NCI-H2227 (cell line): Measurements from ENCODE around the gene AGXT2.

Source experiments
- DNase-seq: peaks from one replicate; lab custom pipeline; 2025; ENCODE audit not compliant: unreplicated experiment; lab: John Stamatoyannopoulos, UW

Gene AGXT2

DNA sequence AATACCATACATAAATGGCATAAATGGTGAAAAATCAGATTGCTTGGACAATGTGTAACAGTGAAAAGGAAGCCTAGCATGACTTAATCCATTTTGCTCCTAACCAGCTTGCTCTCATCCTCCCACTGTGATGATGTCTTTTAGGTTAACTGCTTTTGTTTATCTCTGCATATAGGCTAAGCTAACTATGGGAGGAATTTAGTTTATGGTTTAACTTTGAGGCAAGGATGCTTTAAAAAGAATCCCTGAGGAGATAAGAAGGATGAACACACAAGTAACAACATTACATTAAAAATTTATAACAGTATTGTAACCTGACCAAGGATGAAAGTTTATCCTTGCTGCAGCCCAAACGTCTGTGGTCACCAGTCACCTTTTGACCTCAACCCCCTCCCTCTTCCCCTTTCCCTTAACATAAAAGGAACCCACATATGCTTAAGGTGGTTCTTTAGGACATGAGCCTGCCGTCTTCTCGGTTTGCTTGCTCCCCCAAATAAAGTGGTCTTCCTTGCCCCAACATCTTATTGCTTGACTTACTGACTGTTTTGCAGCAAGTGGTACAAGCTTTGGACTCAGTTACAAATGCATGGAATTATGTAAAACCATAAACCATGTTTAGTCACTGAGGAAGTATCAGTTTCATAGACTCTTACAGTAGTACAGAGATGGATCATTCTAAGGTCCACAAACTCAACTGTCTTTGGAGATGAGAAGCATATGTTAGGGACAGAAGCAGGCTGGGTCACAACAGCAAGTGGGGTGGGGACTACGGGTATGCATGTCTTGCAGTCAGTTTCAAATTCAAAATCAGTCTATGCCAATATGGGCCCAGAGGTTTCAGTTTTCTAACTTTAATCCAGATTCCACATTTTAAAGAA lies 31.3 kb downstream of the AGXT2 start:
- DNase-seq = no peak

DNA sequence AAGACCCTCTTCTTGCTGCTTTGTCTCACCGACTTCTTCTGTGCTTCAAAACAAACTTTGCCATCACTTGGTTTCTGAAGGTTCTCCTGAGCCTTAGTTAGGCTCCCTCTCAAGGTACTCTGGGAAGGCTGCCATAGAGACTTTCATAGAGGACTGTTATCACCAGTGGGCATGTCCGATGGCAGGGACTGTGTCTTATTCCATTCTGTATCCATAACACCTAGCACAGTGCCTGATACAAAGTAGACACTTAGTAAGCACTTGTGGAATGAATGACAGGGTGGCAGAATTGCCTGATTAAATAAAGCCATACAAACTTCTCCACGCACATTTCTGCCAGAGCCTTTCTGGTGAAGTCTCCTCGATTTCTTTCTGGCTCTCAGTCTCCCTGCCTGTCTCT lies 32.7 kb downstream of the AGXT2 start:
- no peak for DNase-seq

GRCh38 chr5:35012796-35013195 lies 35.0 kb downstream of the AGXT2 start:
- DNase-seq = no peak

DNA sequence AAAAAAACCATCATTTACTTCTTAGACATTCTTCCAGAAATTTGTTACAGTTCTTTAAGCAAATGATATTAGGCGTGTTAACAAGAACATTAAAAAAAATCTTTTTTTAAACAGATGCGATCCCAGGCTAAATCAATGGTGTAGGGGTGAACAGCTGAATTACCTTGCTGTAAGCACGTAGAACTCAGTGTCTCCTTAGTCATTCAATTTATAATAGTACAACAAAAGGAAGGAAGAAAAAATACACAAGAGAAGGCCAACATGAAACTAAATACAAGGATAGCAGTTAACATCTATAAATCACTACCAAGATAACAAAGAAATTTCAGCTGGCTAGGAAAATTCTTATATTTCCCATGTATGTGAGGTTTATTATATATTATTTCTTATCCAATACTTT lies 35.4 kb downstream of the AGXT2 start:
- DNase-seq = no peak

DNA sequence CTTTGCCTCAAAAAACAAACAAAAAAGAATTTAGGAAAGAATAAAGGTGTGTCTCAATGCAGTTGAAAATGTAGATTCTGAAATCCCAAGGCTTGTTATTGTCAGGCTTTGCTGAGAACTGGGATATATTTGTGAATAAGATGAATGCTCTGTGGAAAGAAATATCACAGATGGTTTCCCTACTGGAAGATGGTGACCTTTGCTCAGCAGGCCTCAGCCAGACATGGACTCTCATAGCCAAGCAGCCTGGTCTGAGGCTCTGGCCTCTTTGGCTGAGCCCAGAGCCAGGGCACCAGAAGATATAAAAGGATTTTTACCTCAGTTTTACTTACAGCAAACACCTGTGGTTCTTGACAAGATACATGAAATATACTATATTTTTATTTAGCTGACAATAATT lies 37.1 kb downstream of the AGXT2 start:
- no peak for DNase-seq

DNA sequence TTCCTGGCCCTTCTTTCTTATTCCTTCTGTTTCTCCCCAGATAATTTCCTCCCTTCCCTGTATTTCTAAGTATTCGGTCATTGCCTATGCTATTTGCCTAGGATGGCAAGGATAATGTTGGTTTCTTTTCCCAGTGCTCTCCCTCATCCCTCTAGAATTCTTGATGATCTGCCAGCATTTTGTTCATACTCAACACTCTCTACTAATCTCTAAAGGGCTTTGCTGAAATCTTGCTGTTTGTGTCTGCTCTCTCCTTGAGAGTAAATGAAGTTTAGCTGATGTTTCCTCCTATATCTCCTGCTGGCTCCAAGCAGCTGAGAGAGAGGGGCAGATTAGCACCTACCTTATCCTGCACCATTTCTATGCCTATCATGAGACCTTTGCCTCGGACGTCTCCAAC lies 38.1 kb downstream of the AGXT2 start:
- no peak for DNase-seq

GRCh38 chr5:35009019-35009418 lies 38.7 kb downstream of the AGXT2 start:
- no peak for DNase-seq

DNA sequence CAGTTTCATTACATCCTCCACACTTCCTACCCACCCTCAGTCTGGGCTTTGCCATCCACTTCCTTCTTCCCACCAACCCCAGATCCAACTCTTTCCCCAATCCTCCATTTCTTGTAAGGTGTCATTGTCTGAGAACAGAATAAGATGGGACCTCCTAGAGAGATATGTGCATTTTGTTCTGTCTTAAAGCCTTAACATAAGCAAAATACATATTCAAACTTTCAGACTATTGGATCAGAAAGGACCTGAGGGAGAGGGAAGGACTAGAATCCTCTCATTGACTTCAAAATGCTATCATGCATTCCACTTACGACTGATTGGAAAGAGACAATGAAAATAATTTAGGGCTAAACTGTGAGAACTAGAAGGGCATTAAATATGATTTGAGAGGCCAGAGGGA lies 43.0 kb downstream of the AGXT2 start:
- DNase-seq = no peak

DNA sequence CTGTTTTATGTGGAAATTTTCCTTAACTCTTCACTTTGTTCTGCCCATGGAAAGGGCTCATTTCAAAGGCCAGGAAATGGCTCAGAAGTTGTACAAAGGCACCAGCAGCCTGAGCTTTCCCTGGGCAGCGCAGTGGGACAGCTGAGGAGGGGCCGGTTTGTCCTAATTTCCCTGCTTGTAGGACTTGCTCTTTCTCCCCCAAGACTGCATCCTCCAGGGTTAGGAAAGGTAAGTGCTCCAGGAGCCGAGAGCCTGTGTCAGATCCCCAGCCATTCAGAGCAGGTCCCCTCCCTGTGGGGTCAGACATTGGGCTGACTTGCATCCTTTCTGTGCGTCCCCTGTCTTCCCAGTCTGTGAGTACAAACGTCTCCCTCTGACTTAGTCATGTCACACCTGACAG lies 43.5 kb downstream of the AGXT2 start:
- no peak for DNase-seq

- DNase-seq = peak; percentile 81
These were observed 44.5 kb downstream of the AGXT2 start for GRCh38 chr5:35003018-35003957.

GRCh38 chr5:35002459-35002858 lies 45.3 kb downstream of the AGXT2 start:
- DNase-seq = no peak

GRCh38 chr5:35001842-35002241 lies 45.9 kb downstream of the AGXT2 start:
- no peak for DNase-seq

DNA sequence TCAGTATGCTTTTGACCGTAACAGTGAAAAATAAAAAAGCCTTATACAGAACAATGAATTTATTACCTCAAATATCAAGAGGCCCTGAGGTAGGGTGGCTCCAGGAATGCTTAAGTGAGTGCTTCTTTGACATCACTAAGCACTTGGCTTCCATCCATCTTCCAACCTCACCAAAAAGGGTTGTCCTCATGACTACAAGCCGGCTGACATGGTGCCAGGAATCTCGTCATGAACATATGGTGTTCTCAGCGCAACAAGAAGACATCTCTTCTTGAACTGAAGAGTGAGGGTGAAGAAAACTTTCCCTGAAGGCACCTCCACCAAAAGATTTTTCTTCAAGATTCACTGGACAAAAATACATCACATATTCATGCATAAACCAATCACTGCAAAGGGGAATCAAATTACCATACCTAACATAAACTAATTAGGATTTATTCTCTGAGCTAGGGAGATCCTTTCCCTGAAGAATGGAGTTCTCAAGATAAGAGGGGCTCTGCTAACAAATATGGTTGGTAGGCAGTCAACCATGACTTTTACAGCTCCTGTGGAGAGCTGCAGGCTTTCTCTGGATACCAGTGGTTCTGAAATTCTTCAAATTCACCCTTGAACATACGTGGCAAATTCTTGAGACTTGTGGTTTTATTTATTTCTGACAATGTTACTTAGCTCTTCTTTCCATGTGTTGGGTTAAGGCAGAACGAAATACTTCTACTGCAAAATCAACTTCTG lies 49.5 kb downstream of the AGXT2 start:
- DNase-seq = no peak

DNA sequence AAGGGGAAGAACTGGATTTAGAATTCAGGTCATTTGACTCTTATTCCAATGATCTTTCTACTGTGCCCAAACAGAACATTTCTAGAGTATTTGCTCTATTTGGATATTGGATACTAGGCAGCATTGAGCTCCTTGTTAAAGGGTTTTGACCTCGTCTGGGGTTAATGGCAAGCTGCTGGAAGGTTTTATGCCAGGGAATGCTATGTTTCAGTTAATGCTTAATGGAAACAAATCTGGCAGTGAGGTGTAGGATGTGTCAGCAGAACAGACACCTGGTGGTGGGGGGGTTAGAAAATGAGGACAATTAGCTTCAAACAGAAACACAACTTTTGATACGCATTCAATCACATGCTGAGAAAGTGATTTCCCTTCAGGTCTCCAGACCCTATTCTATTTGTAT lies 51.5 kb downstream of the AGXT2 start:
- no peak for DNase-seq

GRCh38 chr5:34993951-34994350 lies 53.8 kb downstream of the AGXT2 start:
- no peak for DNase-seq

- DNase-seq = no peak
These were observed 56.1 kb downstream of the AGXT2 start for GRCh38 chr5:34991486-34992238.

GRCh38 chr5:34986965-34987364 lies 60.8 kb downstream of the AGXT2 start:
- no peak for DNase-seq

DNA sequence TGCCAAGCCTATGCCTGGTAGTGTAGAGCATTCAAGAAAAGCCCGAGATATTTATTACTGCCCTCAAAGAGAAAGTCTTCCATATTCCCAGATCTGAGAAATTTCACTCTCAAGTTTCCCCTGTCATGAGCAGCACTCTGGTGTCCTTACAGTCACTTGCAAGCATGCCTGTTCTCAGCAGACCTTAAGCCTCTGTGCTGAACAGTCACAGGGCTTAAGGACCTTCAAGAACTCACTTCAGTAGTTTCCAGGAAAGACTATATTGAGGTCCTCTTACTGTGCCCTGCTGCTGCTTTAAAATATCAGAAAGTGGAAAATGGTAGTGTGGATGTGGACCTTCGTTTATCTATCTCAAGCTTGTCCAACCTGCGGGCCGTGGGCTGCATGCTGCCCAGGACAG lies 64.9 kb downstream of the AGXT2 start:
- DNase-seq = no peak

DNA sequence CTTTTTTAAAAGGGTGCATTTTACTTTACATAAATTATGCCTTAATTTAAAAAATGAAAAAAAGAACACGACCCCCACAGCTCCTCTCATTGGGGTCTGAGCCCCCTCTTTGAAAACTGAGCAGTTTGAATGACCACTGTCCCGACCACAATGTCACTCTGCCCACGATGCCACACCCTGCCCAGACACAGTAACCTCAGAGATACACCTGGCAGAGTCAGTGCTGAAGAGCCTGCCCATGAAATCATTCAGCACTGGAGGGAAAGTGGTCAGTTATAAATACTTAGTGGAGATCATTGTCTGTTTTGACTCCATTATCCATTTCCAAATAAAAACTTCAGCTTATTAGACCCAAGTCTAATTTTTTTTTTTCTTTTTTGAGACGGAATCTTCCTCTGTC lies 69.1 kb downstream of the AGXT2 start:
- no peak for DNase-seq

- no peak for DNase-seq
These were observed 69.7 kb downstream of the AGXT2 start for GRCh38 chr5:34977934-34978613.
